Esophagus mucosa (tissue), 1 donor: ENCODE results near the gene MAST2. TPM values are rescaled to one million over a fixed set of nuclear protein-coding genes. Genes with fewer than 3 reads are reported as not detected.
"Not testable (repeated sequence)": the region's sequence is repeated elsewhere in the genome, so short reads cannot be mapped to it uniquely, and the experiment has no call there.

Source experiments
- ATAC-seq: fragments of 200-7000 bp; cut with Tn5 transposase; one replicate; pipeline ENCODE4 v1.9.1; 2020
- total RNA-seq: library from RNA; stranded (reverse); gene quantifications from one replicate; pipeline ENCODE4 v1.2.4, GENCODE V29; 2023
- donor health status: DM: yes; HTN: yes; CAD: no.

The MAST2 gene
- total RNA-seq, 1 donor from 2014 or later = 8.4 TPM

GRCh38 chr1:45906883-45907282 lies 103.5 kb downstream of the MAST2 start:
- no peak for ATAC-seq

- ATAC-seq = no peak
Observed at GRCh38 chr1:45908611-45909140, 105.3 kb downstream of the MAST2 start.

- ATAC-seq = no peak
Observed at GRCh38 chr1:45911634-45912033, 108.2 kb downstream of the MAST2 start.

GRCh38 chr1:45913183-45913683 lies 109.8 kb downstream of the MAST2 start:
- ATAC-seq = no peak

GRCh38 chr1:45913731-45914501 lies 110.5 kb downstream of the MAST2 start:
- no peak for ATAC-seq

- ATAC-seq = no peak
Observed at GRCh38 chr1:45914836-45915235, 111.4 kb downstream of the MAST2 start.

GRCh38 chr1:45922374-45922773 lies 119.0 kb downstream of the MAST2 start:
- ATAC-seq = peak; percentile 23

- ATAC-seq = peak; percentile 23
Observed at GRCh38 chr1:45922813-45923212, 119.4 kb downstream of the MAST2 start.

GRCh38 chr1:45923343-45923742 lies 119.9 kb downstream of the MAST2 start:
- ATAC-seq = no peak

- ATAC-seq = peak; percentile 24
Observed at GRCh38 chr1:45924736-45925135, 121.3 kb downstream of the MAST2 start.

- ATAC-seq = peak; percentile 80
Observed at GRCh38 chr1:45925728-45926287, 122.4 kb downstream of the MAST2 start.

GRCh38 chr1:45926330-45926729 lies 122.9 kb downstream of the MAST2 start:
- ATAC-seq = no peak

GRCh38 chr1:45927231-45927915 lies 124.0 kb downstream of the MAST2 start:
- ATAC-seq = not testable (repeated sequence)

GRCh38 chr1:45928486-45929205 lies 125.2 kb downstream of the MAST2 start:
- ATAC-seq = no peak

GRCh38 chr1:45929257-45929687 lies 125.9 kb downstream of the MAST2 start:
- no peak for ATAC-seq

- no peak for ATAC-seq
Observed at GRCh38 chr1:45930258-45931150, 127.1 kb downstream of the MAST2 start.

GRCh38 chr1:45932205-45932604 lies 128.8 kb downstream of the MAST2 start:
- ATAC-seq = not testable (repeated sequence)

GRCh38 chr1:45934947-45935346 lies 131.5 kb downstream of the MAST2 start:
- ATAC-seq = no peak

GRCh38 chr1:45938029-45938428 lies 134.6 kb downstream of the MAST2 start:
- ATAC-seq = no peak

- ATAC-seq = no peak
Observed at GRCh38 chr1:45942411-45942810, 139.0 kb downstream of the MAST2 start.

- no peak for ATAC-seq
Observed at GRCh38 chr1:45943185-45943584, 139.8 kb downstream of the MAST2 start.
